GM18511 (cell line): ENCODE measurements around the gene MYRF.

Experiments
- ATAC-seq: cut with Tn5 transposase; IDR thresholded peaks from one replicate; pipeline ENCODE4 v1.9.1; 2021; ENCODE audit warnings: mild to moderate bottlenecking, moderate library complexity; ENCODE audit not compliant: unreplicated experiment

MYRF gene

DNA sequence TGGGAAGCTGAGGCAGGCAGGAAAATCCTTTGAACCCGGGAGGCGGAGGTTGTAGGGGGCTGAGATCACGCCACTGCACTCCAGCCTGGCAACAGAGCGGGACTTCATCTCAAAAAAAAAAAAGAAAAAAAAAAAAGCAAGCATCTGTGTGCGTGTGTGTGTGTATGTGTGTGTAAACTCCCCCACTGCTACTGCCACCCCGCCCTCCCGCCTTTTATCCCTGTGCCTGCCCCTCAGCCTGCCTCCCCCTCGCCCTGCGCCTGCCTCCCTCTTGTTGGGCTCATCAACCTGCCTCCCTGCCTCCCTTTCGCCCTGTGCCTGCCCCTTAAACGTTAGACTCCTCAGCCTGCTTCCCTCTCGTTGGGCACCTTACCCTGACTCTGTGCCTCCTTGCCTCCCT is 22.0 kb downstream of the MYRF start:
- ATAC-seq = no peak

DNA sequence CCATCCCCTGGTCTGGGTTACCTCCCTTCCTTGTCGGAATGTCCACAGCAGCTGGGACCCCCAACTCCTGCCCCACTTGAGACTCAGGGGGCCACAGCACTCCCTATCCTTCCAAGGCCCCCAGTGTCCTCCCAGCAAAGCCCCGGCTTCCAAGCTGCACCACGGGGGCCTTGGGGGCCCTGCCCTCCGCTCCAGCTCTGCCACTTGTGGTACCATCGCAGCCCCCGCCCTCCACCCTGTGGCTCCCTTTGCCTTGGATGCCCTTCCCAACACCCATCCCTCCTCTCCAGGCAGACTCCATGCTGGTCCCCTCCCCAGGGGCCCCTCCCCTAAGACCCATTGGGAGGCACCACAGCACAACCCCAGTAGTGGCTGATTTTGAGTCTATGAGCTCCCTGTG is 22.7 kb downstream of the MYRF start:
- no peak for ATAC-seq

DNA sequence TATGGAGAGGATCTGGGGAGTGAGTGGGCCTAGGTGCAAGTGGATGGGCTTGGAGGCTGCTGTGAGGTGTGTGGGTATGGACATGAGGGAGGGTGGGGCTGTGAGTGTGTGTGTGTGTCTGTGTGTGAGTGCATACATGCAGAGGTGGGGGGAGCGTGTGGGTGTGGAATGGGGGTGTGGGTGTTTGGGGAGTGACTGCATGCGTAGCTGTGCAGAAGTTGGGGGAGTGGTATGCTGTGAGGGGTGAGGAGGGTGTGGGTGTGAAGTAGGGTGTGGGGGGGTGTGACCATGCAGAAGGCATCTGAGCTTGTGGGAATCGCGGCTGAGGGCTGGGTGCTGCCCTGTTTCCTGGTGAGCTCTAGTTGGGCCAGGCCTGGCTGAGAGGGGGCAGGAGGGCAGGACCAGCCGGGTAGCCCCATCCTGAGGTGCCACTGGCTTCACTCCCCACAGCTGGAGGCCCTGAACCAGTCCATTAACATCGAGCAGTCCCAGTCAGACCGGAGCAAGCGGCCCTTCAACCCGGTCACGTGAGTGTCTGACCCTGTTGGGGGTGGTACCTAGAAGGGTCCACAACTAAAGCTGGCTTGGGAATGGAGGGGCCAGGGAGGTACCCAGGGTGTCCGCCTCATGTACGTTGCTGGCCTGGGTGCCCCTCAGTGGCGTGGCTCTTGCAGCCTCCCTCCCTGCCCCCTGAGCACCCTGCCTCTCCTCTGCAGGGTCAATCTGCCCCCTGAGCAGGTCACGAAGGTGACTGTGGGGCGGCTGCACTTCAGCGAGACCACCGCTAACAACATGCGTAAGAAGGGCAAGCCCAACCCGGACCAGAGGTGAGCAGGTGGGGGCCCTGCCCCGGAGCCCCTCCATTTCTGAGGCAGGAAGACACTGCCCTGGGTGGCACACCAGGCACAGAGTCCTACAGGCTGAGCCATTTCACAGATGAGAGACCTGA is 23.4 kb downstream of the MYRF start:
- no peak for ATAC-seq

DNA sequence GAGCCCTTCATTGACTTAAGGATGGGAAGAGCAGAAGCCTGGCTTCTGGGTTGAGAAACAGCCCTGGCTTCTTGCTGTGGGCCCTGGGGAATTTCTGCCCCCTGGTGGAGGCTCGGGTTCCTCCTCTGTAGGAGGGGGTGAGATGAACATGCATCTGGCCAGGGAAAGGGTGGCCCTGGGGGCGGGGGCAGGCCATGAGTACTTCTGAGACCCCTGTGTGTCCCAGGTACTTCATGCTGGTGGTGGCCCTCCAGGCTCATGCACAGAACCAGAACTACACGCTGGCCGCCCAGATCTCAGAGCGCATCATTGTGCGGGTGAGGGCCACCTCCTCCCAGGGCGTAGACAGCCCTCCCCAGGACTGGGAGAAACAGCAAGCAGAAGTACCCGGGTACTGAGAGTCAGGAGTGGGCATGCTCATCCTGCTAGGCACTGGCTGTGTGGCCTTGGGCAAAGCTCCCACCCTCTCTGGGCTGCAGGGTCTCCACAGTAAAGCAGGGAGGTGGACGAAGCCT is 24.2 kb downstream of the MYRF start:
- peak; percentile 66 for ATAC-seq

DNA sequence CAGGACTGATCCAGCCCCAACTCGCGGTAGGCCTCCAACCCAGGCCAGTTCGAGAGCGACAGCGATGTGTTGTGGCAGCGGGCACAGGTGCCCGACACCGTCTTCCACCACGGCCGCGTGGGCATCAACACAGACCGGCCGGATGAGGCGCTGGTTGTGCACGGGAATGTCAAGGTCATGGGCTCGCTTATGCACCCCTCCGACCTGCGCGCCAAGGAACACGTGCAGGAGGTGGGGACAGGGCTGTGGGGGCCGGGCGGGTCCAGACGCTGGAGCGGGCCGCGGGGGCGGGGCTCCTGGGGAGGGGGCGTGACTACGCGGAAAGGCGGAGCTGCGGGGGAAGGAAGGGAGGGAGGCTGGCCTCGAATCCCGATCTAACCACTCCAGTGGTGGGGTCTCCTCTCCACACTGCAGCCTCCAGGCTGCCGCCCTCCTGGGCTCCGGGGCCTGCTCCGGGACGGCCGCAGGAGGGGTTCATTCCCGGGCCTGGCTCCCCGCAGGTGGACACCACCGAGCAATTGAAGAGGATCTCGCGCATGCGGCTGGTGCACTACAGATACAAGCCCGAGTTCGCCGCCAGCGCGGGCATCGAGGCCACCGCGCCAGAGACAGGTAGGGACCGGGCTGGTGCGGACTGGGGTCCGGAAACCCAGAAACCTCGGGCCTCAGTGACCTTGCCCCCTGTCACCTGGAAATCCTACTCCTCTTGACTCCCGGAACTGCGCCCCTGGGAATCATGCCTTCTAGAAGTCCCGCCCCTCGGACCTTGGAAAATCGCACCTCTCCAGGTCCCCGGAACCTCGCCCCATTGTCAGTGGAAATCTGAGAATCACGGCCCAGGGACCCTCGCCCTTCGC is 25.0 kb downstream of the MYRF start:
- no peak for ATAC-seq

DNA sequence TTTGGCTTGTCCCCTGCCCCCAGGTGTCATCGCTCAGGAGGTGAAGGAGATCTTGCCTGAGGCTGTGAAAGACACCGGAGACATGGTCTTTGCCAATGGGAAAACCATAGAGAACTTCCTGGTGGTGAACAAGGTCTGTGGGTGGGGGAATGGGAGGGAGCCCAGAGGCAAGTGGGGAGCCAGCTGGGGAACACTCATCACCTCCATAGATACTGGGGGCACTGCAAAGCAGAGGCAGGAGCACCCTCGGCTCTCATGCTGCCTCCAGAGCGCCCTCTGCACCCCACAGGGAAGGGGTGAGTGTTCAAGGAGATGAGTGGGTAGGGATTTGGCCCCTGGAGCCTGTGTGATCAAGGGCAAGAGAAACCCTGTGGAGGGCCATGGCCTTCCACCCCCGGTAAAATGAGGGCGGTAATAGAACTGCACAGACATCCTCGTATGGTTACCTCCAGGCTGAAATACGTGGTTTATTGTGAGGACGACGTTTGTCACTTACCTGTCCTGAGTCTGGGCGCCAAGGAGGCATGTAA is 26.0 kb downstream of the MYRF start:
- no peak for ATAC-seq

DNA sequence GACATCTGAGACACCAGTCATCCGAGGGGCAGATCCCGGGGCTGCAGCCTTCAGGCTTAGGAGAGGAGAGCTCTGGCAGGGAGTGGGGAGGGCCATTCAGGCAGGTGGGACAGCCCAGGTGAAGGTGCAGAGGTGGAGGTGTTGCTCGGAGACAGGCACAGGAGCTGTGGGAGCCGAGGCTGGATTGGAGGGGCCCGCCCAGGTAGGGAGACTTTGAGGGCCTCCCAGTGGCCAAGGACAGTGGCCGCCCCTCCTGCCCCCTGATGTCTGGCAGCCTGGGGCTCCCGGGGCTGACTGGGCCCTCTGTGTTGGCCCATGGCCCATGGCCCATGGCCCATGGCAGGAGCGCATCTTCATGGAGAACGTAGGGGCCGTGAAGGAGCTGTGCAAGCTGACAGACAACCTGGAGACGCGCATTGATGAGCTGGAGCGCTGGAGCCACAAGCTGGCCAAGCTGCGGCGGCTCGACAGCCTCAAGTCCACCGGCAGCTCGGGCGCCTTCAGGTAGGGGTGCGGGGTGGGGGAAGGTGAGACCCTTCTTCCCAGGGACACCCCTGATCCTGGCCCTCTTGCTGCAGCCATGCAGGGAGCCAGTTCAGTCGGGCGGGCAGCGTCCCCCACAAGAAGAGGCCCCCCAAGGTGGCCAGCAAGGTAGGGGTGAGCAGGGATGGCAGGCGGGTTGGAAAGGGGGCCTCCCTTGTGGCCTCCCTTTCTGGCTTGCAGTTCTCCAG is 26.6 kb downstream of the MYRF start:
- no peak for ATAC-seq

DNA sequence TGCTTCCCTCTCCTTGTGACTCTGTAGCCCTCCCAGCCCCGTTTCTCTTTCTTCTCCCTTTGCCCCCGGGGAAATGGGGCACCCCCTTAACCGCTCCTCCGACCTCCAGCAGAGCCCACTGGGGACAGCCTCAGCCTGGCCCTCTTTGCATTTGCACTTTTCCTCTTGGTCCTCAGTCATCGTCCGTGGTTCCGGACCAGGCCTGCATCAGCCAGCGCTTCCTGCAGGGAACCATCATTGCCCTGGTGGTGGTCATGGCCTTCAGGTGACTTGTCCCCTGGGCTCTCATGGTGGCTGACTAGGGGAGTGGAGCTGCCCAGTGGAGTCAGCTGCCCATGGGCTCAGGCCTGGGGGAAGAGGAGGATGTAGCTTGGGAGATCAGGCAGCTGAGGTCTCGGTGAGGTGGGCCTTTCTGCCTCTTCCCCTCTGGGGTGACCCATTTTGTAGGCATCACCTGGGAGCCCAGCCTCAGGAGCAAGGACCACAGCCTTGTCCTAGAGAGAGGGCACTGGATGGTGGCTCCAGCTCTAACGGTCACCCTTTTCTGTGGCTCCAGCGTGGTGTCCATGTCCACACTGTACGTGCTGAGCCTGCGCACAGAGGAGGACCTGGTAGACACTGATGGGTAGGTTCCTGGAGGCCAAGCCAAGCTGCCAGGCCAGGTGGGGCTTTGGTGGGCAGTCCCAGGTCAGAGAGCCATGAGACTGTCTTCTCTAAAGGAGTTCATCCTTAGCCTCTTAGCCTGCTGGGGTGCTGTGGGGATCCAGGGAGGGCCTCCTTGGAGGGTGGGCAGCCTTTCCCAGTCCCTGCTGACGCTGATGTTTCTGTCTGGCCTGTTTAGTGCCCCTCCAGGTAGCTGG is 27.5 kb downstream of the MYRF start:
- ATAC-seq = no peak

DNA sequence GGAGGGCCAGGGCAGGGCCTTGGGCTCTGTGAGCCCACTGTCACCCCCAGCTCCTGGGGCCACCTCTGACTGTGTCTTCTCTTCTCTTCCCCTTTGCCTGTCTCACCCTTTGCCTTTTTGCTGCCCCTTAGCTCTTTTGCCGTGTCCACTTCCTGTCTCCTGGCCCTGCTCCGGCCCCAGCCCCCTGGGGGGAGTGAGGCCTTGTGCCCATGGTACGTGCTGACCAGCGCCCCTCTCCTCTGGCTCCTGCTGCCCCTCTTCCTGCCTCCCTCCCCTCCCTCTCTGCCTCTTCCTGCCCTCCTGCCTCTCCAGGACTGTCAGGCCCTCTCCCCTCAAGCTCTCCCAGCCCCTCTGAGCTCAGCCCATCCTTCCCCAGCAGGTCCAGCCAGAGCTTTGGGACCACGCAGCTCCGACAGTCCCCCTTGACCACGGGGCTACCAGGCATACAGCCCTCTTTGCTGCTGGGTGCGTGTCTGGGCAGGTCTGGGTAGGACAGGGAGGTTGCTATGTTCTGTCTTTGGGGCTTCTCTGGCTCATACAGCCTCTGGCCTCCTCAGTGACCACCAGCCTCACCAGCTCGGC is 28.2 kb downstream of the MYRF start:
- no peak for ATAC-seq

DNA sequence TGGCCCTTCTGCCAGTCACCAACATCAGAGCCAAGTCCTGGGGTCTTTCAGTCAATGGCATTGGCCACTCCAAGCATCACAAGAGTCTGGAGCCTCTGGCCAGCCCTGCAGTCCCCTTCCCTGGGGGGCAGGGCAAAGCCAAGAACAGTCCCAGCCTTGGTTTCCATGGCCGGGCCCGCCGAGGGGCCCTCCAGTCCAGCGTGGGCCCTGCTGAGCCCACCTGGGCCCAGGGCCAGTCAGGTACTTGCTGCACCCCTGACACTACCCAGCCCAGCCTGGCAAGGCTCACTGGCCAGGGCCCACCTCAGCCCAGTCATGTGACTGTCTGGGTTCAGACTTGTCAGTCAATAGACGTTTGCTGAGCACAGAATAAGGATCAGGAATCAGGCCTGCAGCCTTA is 29.1 kb downstream of the MYRF start:
- ATAC-seq = no peak

DNA sequence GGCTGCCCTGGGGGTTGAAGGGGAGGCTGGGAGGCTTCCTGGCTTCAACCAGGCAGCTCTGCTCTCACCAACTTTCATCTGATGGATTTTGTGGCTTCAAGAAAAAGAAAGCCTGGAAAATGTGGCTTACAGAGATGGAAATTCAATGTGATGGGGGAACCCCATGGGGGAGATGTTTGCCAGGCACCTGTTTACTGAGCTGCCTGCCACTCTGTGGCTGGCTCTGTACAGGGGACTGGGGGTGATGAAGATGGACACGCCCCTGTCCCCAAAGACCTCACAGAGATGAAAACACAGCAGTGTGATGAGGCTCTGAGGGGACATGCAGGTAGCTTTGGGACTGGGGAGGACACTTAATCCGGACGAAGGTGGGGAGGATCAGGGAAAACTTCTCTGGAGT is 29.9 kb downstream of the MYRF start:
- ATAC-seq = no peak

DNA sequence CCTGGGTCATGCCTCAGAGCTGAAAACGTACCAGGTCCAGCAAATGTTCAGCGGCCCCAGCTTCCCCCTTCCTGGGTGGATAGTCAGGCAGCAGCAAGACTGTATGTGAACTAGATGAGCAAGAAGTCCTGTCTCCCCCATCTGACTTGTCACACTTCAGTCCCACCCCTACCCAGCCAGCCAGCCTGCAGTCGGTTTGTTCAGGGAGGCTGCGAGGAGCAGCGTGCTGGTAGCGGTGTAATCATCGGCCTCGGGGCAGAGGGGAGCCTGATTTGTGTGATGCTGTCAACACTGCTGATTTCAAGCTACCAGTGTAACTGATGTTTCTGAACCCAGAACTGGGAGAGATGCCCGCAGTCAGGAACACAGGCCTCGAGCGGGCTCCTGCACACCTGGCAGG is 30.4 kb downstream of the MYRF start:
- ATAC-seq = no peak

DNA sequence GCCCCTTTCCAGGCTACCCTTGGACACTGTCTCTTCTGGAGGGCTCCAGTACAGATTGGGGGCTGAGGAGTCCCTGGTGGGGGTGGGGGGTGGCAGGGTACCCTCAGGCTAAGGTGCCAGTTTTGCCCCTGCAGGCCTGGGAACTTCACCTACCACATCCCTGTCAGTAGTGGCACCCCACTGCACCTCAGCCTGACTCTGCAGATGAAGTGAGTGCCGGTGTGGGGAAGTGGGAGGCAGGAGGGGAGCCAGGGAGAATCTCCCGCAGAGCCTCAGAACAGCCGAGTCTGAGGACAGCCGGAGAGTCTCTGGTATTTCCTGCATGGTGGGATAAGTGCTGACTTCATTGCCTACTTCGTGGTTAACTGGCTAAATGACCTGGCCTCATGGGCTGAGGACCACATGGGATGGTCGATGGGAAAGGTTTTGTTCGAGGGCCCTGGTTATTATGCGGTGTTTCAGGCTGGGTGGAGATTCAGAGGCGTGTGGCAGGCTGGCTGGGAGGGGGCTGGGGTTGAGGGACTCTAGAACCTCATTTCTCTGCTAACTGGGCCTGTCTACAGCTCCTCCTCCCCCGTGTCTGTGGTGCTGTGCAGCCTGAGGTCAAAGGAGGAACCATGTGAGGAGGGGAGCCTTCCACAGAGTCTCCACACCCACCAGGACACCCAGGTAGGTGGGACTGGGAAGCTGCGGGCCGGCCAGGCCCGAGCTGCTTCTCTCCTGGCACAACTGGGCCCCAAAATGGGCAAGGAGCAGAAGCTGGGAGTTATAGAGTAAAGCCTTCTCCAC is 31.5 kb downstream of the MYRF start:
- ATAC-seq = no peak

DNA sequence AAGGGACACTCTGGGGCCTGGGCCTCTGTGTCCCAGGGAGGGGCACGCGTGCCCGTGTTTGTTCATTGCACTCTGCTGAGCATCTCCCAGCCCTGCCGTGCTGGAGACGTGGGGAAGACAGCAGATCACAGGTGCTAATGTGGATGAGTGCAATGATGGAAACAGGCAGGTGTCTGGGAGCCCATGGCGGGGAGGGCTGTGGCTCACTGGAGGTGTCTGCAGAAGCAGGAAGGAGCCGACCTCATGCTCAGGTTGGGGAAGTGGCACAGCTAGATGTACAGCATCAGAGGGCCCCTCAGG is 32.0 kb downstream of the MYRF start:
- no peak for ATAC-seq

DNA sequence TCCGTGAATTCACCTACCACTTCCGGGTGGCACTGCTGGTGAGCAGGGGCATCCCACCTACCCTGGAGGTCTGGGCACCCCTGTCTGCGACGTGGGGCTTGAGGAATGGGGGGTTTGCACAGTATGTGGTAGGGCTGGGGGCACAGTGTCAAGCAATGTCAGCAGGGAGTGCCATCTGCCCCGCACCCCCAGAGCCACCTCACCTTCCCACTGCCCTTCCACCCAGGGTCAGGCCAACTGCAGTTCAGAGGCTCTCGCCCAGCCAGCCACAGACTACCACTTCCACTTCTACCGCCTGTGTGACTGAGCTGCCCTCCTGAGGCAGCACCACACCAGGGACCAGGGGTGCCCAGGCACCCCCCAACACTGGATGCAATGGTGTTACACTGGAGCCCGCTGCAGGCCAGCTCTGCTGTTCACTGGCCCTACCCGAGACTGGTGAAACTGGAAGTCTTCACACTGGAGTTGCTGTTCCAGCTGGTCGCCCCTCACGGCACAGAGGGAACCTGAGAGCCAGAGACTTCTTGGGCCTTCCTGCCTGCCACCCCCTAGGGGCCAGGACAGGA is 33.5 kb downstream of the MYRF start:
- no peak for ATAC-seq

DNA sequence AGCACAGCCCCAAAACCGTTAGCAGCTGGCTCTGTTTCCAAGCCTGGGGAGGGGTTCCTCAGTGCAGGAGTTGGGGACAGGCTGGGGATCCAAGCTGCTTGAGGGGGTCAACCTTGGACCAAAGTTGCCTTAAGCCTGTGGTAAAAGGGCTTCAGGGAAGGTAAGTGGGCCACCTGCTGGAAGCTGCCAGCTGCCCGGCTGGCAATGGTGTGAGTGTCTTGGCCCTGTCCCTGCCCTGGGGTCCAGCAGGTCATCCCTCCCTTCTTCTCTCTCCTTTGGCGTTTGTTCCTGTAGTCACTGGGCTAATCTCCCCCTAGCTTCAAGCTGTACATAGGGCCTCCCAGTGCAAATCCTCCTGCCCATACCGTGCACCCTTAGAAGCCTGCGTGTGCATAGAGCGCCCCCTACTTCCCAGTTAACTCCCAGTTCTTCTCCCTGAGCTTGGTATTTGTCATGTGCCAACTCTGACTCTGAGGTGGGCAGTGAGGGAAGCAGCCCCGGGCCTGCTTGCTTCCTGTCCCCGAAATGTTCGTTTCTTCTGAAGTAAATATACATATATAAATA is 35.6 kb downstream of the MYRF start:
- no peak for ATAC-seq

DNA sequence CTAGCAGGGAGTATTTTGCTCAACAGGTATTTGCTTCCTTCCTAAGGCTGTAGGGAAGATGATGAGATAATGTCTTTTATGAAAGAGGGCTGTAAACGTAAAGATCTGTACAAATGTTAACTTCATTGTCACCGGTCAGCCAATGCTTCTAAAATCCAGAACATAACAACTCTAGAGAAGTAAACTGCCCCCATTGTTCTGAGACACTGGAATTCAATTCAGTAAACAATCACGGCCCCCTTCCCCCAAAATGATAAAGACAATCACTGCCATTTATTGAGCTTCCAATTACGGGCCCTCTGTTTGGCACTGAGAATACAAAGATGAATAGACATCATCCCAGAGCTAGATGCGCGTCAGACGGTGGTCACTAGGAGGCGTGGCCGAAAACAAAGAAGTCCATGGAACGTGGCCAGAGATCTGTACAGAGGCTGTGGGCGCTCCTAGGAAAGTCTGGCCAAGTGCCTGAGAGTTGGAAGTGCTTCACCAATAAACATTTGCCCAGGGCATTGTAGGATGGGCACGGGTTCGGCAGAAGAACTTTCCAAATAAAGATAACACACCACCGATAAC is 39.4 kb downstream of the MYRF start:
- peak; percentile 32 for ATAC-seq
